GM19351 (cell line): ENCODE measurements around the gene SEMA6A.

Experiments used
- ATAC-seq: cut with Tn5 transposase; IDR thresholded peaks from one replicate; pipeline ENCODE4 v1.9.1; 2021; ENCODE audit warnings: mild to moderate bottlenecking, moderate library complexity; ENCODE audit not compliant: unreplicated experiment

Gene SEMA6A

DNA sequence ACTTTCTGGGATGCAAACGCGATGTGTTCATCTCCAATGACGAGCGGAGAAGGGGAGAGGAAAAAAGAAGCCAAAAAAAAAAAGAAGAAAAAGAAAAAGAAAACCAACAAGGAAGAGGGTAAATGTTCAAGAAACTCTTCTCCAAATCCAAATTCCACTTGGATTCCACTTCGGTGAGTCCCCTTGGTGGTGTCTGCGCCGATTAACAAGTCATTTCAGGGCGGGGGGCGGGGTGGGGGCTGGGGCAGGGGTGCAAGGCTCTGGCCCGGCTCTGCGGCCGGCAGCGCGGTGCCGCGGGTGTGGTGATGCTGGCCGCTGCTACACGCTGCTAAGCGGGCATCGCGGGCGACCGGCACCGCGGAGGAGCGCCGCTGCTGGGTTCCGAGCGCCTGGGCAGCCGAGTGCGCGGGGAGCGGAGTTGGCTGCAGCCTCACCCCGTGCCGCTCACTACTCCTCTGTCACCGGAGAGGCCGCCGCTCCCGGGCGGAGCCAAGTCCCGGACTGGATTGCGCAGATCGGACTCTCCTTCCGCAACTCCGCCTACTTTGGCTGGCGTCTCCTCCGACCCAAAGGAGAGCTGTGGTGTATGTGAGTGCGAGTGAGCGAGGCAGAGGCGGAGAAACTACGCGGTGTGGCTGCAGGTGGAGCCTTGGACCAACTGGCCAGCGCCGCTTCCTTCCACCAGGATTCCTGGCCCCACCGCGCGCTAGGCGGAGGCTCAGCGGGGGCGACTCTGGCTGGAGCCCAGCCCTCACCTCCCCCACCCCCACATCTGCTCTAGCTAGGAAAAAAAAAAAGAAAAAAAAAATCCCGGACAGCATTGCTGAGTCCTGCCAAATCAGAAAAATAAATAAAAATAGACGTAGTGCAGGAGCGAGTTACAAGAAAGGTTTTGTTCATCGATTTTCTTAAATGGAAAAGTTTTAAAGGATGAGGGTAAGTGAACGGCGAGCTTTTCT is at the start of gene SEMA6A:
SEMA6A (minus strand) TSS at position 457 of the 959 bp plus-strand sequence. CDS start 69,879 bp downstream, outside the sequence.
- ATAC-seq, result peak; percentile 54

DNA sequence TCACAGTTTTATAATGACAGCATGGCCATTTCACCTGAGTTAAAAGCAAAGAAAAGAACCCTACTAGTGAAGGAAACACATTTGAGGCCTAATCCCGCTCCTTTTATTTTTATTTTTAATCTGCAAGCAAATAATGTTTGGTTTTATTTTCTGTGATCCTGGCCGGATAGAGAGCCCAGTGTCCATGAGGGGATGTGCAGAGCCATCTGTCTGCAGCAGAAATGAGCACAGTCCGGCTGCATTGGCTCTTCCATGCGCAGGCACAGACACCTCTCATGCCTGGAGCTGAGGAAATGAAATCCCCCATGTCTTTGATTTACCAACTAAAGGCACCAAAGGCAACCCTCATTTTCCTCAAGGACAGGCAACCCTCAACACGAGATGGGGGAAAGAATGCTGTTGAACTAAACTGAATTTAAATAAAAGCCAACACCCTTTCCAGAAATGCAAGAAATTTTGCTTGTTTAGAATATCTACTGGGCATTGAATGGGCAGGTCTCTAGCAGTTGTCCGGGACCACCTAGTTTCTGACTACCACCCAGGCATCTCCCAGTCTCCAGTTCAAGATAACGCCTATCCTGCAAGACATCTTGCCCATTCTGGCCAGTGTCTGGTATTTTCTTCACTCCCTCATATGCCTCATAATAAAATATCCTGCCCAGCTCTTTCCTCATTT is 47.9 kb upstream of the SEMA6A start:
- no peak for ATAC-seq

DNA sequence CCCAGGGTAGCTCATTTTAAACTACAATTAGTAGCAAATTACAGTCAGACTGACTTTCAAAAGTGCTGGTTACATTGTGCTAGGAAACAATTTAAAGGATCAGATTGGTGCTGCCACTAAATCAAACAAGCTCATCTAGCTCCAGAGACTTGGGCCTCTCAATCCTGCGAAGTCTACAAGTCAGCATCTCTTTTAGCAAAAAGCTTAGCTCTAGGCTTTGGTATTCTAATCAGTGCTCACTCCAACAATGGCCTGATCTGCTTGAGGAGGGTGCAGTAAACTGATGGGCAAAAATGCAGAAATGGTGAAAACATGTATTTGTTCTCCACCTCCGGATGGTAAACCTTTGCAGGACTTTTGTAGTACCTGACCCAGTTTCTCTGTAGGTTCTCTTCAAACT is 47.0 kb upstream of the SEMA6A start:
- ATAC-seq, result no peak

DNA sequence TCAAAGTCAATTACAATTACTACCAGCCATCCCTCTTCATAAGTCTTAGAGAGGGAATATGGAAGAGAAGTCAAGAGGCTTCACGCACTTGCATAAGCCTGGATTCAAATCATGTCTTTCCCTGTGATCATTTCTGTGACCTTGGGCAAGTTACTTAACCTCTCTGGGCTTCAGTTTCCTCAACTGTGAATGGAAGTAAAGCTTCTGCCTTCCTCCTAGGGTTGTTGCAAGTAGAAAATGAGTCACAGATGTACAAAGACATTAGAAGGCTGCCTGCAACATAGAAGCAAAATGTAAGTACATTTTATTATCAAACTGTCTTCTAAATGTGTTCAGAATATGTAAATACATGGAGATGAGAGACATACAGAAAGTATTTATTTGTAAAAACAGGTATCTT is 42.3 kb upstream of the SEMA6A start:
- ATAC-seq, result no peak

DNA sequence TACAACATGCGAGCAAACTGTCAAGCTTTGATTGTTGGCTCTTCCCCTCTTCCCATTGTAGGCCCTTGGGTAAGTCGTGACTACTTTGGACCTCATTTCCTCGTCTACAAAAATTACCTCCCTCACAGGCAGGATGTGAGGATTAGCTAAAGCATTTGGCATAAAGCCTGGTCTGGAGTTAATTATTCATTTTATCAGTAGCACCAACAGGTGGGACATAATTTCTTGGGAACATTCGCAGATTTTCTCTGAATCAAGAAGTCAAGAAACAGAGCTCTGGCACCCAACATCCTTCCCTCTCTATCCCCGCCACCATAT is 39.9 kb upstream of the SEMA6A start:
- ATAC-seq, result no peak

DNA sequence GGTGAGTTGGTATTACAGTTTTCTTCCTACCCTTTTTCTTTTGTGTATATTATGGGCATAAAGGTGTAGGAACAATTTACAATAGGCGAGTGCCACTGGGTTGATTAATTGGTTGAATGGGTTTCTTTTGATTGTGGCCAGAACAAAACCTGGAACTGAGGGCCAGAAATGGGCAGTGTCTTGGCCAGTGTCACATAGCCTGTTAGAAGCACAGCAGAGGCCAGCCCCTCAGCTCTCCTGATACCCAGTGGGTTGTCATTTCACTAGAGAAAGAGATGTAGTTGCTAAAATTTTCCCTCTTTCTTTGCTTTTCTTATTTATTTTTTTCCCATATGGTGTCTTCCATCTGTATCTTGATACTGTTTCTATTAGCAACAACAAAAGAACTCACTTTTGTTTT is 38.8 kb upstream of the SEMA6A start:
- ATAC-seq, result no peak

GRCh38 chr5:116612431-116612830 is 37.8 kb upstream of the SEMA6A start:
- no peak for ATAC-seq

- ATAC-seq, result no peak
Observed at GRCh38 chr5:116605310-116606070, 30.9 kb upstream of the SEMA6A start.

DNA sequence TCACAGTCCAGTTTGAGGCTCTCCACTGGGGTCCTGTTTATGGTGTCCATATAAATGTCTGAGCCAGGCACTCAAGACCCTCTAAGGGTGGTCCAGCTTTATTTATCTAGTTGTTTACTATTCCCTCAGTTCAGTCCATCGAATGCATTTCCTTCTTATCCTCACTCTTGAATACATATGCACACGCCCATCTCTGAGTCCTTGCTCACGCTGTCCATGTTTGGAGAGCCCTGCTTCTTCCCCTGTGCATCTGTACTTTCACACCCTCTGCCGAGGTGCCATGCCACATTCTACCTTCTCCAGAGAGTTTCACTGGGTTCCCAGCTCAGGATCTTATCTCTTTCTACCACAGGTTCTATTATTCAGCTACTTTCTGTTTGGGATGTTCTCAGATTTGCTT is 30.2 kb upstream of the SEMA6A start:
- ATAC-seq, result no peak

- no peak for ATAC-seq
Observed at GRCh38 chr5:116600876-116601275, 26.3 kb upstream of the SEMA6A start.

- no peak for ATAC-seq
Observed at GRCh38 chr5:116598911-116599310, 24.3 kb upstream of the SEMA6A start.

- no peak for ATAC-seq
Observed at GRCh38 chr5:116595498-116595897, 20.9 kb upstream of the SEMA6A start.

DNA sequence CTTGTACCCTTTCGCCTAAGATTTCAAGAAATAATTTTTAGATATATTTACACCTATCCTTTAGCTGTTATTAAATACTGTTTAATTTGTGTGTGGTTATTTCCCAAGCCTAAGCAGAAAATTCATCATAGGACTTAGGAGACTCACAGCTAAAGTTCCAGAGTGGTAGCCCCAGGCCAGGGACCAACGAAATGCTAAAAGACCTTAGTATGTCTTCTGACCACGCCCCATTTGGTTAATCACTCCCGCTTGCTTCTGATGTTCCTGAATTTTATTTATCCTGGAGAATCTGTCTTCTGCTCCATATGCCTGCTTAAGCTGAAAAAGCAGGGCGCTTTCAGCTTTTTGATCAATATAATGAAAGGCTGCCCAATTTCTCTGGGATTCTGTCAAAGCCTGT is 18.7 kb upstream of the SEMA6A start:
- ATAC-seq, result no peak

GRCh38 chr5:116585227-116585626 is 10.6 kb upstream of the SEMA6A start:
- ATAC-seq, result no peak

- no peak for ATAC-seq
Observed at GRCh38 chr5:116583862-116584222, 9.2 kb upstream of the SEMA6A start.

- peak; percentile 51 for ATAC-seq
Observed at GRCh38 chr5:116583085-116583861, 8.7 kb upstream of the SEMA6A start.

- no peak for ATAC-seq
Observed at GRCh38 chr5:116581910-116582309, 7.3 kb upstream of the SEMA6A start.

DNA sequence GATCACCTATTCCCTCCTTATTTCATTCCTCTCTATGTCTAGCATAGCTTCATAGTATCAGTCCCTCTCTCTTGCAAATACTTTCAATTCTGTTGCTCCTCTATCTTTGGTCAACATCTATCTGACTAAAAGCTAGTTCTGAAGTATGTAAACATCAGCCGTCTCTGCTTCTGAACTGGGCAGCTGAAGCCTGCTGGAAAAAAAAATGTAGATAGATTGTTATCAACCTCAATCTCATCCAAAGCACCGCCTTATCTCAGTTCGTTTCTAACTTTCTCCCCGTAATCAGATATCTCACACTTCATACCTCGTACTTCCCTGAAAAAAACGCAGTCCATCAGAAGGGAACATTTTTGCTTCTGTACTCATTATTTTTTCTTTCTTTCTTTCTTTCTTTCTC is 4.5 kb upstream of the SEMA6A start:
- no peak for ATAC-seq

- no peak for ATAC-seq
Observed at GRCh38 chr5:116578676-116579075, 4.1 kb upstream of the SEMA6A start.

GRCh38 chr5:116577064-116577788 is 2.6 kb upstream of the SEMA6A start:
- peak; percentile 58 for ATAC-seq
